A549 treated with DMSO at 1 μM for 4 hours (cell line): ENCODE results near the gene MAGEB18. TPM values are rescaled to one million over a fixed set of nuclear protein-coding genes. Genes with fewer than 3 reads are reported as not detected.

Experiments used
- total RNA-seq: library from RNA; stranded (reverse); fragments of 200-300 nt; extraction: Qiagen RNA extraction; gene quantifications from 5 replicates; pipeline ENCODE4 v1.2.3, GENCODE V29; 2022; ENCODE audit warnings: low read depth

MAGEB18 gene
- not detected in 5 replicates for total RNA-seq

GRCh38 chrX:26138274-26138673 lies at the start of gene MAGEB18:
Gene MAGEB18, plus strand, starts transcription at chrX:26138343. Its CDS starts 643 bp downstream, at chrX:26138986.

GRCh38 chrX:26160301-26160700 lies 22.2 kb downstream of the MAGEB18 start, which contains the start of gene MAGEB6B:
Gene MAGEB6B, plus strand, starts transcription at chrX:26160601. Its CDS starts 0 bp downstream, at chrX:26160601.

Other genes with a start within 250 kb of the MAGEB18 start
- not detected in 5 replicates for gene MAGEB6B, start 22.3 kb downstream of the MAGEB18 start, total RNA-seq
- gene MAGEB6, start 54.1 kb downstream of the MAGEB18 start, total RNA-seq = 0.03 to 0.12 TPM (median 0.05 TPM) in 3 of 5 replicates, not detected in the others
- gene MAGEB5, start 77.8 kb downstream of the MAGEB18 start, total RNA-seq = not detected in 5 replicates